HCT116 (cell line): ENCODE measurements around the gene HMBS.
A peak's percentile ranks its signal among the peaks of the same experiment; 100 is the strongest.

ENCODE experiments used
- CEBPB ChIP-seq: IDR thresholded peaks from 2 replicates; pipeline ENCODE4 v1.6.1; 2012; ENCODE audit warnings: low read depth
- EGR1 ChIP-seq: IDR thresholded peaks from 2 replicates; pipeline ENCODE4 v1.6.1; 2012; ENCODE audit warnings: low read depth
- EZH2 ChIP-seq: fragments of 200-600 bp; sonication (generic); IDR thresholded peaks from 2 replicates; pipeline ENCODE4 v1.6.1; 2017; ENCODE audit warnings: antibody characterized with exemption, mixed run types
- EZH2phosphoT487 ChIP-seq: fragments of 200-600 bp; IDR thresholded peaks from 2 replicates; pipeline ENCODE4 v1.6.1; 2018; ENCODE audit warnings: antibody characterized with exemption, borderline replicate concordance
- FOSL1 ChIP-seq: IDR thresholded peaks from 2 replicates; pipeline ENCODE4 v1.6.1; 2012; ENCODE audit warnings: low read depth
- POLR2A ChIP-seq: IDR thresholded peaks from 2 replicates; pipeline ENCODE4 v1.7.0; 2011; ENCODE audit warnings: borderline replicate concordance; ENCODE audit not compliant: insufficient read depth, insufficient read length; ENCODE audit errors: extremely low read depth
- POLR2AphosphoS5 ChIP-seq: IDR thresholded peaks from 2 replicates; pipeline ENCODE4 v1.6.1; 2011; ENCODE audit warnings: mild to moderate bottlenecking, low read depth, low read length, moderate library complexity
- RAD21 ChIP-seq: IDR thresholded peaks from 2 replicates; pipeline ENCODE4 v1.6.1; 2012; ENCODE audit warnings: low read depth, mild to moderate bottlenecking
- SP1 ChIP-seq: IDR thresholded peaks from 2 replicates; pipeline ENCODE4 v1.6.1; 2012; ENCODE audit warnings: low read depth
- ZNF274 ChIP-seq: fragments of 200-500 bp; sonication (Bioruptor generic); IDR thresholded peaks from 2 replicates; pipeline ENCODE4 v1.6.1; 2014; ENCODE audit warnings: mild to moderate bottlenecking, low read depth, low read length, inconsistent platforms
- TF ChIP-seq, protein P1 (sequence below), 3 experiments: fragments of 200-600 bp in 1 of 3; sonication (generic) in 1 of 3; IDR thresholded peaks in 2 of 3; conservative IDR thresholded peaks in 1 of 3; 2 replicates each; pipeline ENCODE4 v1.5.1; 2012 to 2017; ENCODE audit warnings: low read depth in 2 of 3, low read length in 2 of 3, antibody characterized with exemption in 1 of 3, borderline replicate concordance in 1 of 3, control low read depth in 1 of 3, mild to moderate bottlenecking in 1 of 3, mixed read lengths in 1 of 3, mixed run types in 1 of 3, moderate library complexity in 1 of 3; ENCODE audit not compliant: insufficient read depth in 1 of 3
- TF ChIP-seq, protein P2 (sequence below): IDR thresholded peaks from 2 replicates; pipeline ENCODE4 v1.6.1; 2012
- TF ChIP-seq, protein P3 (sequence below): IDR thresholded peaks from 2 replicates; pipeline ENCODE4 v1.6.1; 2012; ENCODE audit warnings: low read depth
- TF ChIP-seq, protein P4 (sequence below): IDR thresholded peaks from 2 replicates; pipeline ENCODE4 v1.6.1; 2012

DNA sequence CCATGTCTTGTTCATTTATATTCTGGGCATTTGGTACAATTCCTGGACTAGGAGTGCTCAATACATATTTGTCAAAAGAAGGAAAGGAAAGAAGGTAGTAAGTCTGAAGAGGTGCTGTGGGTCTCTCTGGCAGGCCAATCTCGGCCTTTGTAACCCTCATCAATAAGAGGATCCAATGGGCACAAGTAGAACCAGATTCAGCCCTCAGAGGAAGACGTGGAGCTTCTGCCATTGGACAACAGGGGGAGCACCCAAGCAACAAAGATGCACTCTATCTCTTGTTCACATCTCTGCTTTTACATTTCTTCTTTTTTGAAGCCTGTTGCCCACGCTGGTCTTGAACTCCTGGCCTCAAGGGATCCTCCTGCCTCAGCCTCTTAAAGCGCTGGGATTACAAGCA, 19.3 kb upstream of the HMBS start:
- TF ChIP-seq, protein P1, sequence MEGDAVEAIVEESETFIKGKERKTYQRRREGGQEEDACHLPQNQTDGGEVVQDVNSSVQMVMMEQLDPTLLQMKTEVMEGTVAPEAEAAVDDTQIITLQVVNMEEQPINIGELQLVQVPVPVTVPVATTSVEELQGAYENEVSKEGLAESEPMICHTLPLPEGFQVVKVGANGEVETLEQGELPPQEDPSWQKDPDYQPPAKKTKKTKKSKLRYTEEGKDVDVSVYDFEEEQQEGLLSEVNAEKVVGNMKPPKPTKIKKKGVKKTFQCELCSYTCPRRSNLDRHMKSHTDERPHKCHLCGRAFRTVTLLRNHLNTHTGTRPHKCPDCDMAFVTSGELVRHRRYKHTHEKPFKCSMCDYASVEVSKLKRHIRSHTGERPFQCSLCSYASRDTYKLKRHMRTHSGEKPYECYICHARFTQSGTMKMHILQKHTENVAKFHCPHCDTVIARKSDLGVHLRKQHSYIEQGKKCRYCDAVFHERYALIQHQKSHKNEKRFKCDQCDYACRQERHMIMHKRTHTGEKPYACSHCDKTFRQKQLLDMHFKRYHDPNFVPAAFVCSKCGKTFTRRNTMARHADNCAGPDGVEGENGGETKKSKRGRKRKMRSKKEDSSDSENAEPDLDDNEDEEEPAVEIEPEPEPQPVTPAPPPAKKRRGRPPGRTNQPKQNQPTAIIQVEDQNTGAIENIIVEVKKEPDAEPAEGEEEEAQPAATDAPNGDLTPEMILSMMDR (IDR thresholded peaks at IDR 0.05 in 2 of 3, conservative IDR thresholded peaks at IDR 0.05 in 1 of 3; ENCODE audit: borderline replicate concordance in 1 of 3, insufficient read depth in 1 of 3, low read depth in 2 of 3, low read length in 2 of 3): peak; percentile 56 to 64 (median 58); a peak in 5 of 6 replicates
- TF ChIP-seq, protein P2, sequence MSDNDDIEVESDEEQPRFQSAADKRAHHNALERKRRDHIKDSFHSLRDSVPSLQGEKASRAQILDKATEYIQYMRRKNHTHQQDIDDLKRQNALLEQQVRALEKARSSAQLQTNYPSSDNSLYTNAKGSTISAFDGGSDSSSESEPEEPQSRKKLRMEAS: no peak
- TF ChIP-seq CEBPB: no peak
- no peak for TF ChIP-seq POLR2A
- no peak for TF ChIP-seq EGR1
- no peak for TF ChIP-seq POLR2AphosphoS5
- TF ChIP-seq, protein P3, sequence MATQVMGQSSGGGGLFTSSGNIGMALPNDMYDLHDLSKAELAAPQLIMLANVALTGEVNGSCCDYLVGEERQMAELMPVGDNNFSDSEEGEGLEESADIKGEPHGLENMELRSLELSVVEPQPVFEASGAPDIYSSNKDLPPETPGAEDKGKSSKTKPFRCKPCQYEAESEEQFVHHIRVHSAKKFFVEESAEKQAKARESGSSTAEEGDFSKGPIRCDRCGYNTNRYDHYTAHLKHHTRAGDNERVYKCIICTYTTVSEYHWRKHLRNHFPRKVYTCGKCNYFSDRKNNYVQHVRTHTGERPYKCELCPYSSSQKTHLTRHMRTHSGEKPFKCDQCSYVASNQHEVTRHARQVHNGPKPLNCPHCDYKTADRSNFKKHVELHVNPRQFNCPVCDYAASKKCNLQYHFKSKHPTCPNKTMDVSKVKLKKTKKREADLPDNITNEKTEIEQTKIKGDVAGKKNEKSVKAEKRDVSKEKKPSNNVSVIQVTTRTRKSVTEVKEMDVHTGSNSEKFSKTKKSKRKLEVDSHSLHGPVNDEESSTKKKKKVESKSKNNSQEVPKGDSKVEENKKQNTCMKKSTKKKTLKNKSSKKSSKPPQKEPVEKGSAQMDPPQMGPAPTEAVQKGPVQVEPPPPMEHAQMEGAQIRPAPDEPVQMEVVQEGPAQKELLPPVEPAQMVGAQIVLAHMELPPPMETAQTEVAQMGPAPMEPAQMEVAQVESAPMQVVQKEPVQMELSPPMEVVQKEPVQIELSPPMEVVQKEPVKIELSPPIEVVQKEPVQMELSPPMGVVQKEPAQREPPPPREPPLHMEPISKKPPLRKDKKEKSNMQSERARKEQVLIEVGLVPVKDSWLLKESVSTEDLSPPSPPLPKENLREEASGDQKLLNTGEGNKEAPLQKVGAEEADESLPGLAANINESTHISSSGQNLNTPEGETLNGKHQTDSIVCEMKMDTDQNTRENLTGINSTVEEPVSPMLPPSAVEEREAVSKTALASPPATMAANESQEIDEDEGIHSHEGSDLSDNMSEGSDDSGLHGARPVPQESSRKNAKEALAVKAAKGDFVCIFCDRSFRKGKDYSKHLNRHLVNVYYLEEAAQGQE: no peak
- peak; percentile 65 for TF ChIP-seq RAD21
- TF ChIP-seq EZH2: no peak
- TF ChIP-seq EZH2phosphoT487: no peak
- TF ChIP-seq ZNF274: no peak
- TF ChIP-seq FOSL1: no peak
- TF ChIP-seq, protein P4, sequence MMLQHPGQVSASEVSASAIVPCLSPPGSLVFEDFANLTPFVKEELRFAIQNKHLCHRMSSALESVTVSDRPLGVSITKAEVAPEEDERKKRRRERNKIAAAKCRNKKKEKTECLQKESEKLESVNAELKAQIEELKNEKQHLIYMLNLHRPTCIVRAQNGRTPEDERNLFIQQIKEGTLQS: no peak
- TF ChIP-seq SP1: no peak
